ENCODE measurements around the gene FKBP15. TPM values are rescaled to one million over a fixed set of nuclear protein-coding genes. Genes with fewer than 3 reads are reported as not detected.

FKBP15 gene
- total and polyA plus RNA-seq, 2 of the 8 experiments (the other 6 are each of a cell fraction or from before 2014, with no cell fraction given): 9.9 to 13.8 TPM

DNA sequence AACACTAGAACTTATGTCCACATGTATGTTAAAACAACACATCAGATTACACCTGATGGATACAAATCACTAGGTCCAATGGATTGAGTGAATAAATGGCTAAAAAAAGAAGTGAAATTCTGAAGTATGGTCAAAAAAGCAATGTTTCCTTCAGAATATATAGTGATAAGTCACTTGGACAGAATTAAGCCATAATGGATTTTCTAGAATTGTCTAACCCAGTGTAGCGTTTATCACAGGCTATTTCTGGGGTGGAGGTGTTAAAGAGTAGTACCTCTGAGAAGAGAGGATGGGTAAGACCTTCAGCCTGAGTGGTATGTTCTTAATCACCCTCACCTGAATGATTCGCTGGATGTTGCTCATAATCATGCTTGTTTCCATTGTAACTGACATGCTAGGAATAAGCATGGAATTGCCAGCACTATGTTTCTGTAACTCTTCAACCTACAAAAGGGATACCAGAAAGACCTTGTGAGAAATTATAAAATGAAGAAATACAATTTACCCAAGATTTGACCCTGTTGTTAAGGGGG, 37.1 kb downstream of the FKBP15 start:
- POLR2A ChIA-PET (ENCODE audit: partially characterized antibody): no interaction called here
- Histone ChIP-seq H4K5ac (ENCODE audit: insufficient read length, low read depth, low read length) (no peak overlapping the region), H3K79me1 (ENCODE audit: low read depth, low read length) (no peaks in the 10 kb centered on the region), H3K79me2 (ENCODE audit: control insufficient read depth in 1 of 2, insufficient read depth in 2 of 2, low read length in 2 of 2) (no peaks in the 10 kb centered on the region), H2AK5ac (ENCODE audit: low read depth, low read length) (no peak overlapping the region), H2BK15ac (ENCODE audit: low read length) (no peak overlapping the region), H2BK12ac (ENCODE audit: low read depth, low read length) (no peak overlapping the region), H4K8ac (ENCODE audit: extremely low read depth, insufficient read depth, low read length) (no peak overlapping the region), H2AFZ (ENCODE audit: low read length) (no peak overlapping the region), H3K27ac (ENCODE audit: low read depth, low read length) (no peak overlapping the region), H2BK120ac (replicated peaks; ENCODE audit: low read depth, low read length) (no peak overlapping the region), H3K9ac (replicated peaks in 1 of 4; ENCODE audit: extremely low read depth in 1 of 4, low read depth in 3 of 4, low read length in 3 of 4) (no peak overlapping the region), H3K4ac (replicated peaks; ENCODE audit: insufficient read length, low read depth, low read length) (no peak overlapping the region), H4K20me1 (replicated peaks in 1 of 2; ENCODE audit: control insufficient read depth in 1 of 2, insufficient read depth in 2 of 2, low read length in 2 of 2) (no peaks in the 10 kb centered on the region), H3K23me2 (ENCODE audit: low read depth, low read length) (no peaks in the 10 kb centered on the region), H3K4me3 (ENCODE audit: extremely low read depth in 1 of 4, insufficient read depth in 2 of 4, low read depth in 3 of 4, low read length in 4 of 4) (no peak overlapping the region), H4K91ac (replicated peaks; ENCODE audit: insufficient read length, low read length) (no peak overlapping the region), H3K27me3 (replicated peaks in 1 of 4; ENCODE audit: control insufficient read depth in 3 of 4, extremely low read depth in 1 of 4, insufficient read depth in 3 of 4, low read length in 3 of 4) (no peaks in the 10 kb centered on the region), H3K18ac (ENCODE audit: extremely low read depth, low read length) (no peak overlapping the region), H3K14ac (ENCODE audit: insufficient read length) (no peak overlapping the region), H2BK5ac (ENCODE audit: low read depth, low read length) (no peak overlapping the region), H3K23ac (ENCODE audit: insufficient read length) (no peak overlapping the region), H3K9me3 (ENCODE audit: insufficient read depth in 2 of 2, low read depth in 1 of 2, low read length in 1 of 2) (no peaks in the 10 kb centered on the region), H2BK20ac (ENCODE audit: low read length) (no peak overlapping the region), H3K36me3 (ENCODE audit: control insufficient read depth in 2 of 4, insufficient read depth in 4 of 4, low read length in 3 of 4) (peaks cover 0 to 63% (median 33%) of the 10 kb centered on the region in 4 experiments; a peak in 7 of 8 replicates), H3K4me2 (ENCODE audit: insufficient read depth in 1 of 2, low read depth in 2 of 2, low read length in 2 of 2) (no peak overlapping the region), H3K56ac (replicated peaks; ENCODE audit: insufficient read length, low read depth, low read length) (no peak overlapping the region), H3K4me1 (replicated peaks in 1 of 4; ENCODE audit: control insufficient read depth in 3 of 4, insufficient read depth in 4 of 4, low read length in 3 of 4) (no peaks in the 10 kb centered on the region)
- FAIRE-seq (no peak), DNase-seq (ENCODE audit: low read depth in 1 of 2, low spot score in 2 of 2) (no peak)
- CTCF ChIA-PET (ENCODE audit: partially characterized antibody): no interaction called here
- 88% methylated on average over 2 of the region's 2 CpGs; no CpG with 5 or more reads in 1 of the 2 experiments for WGBS, 2 experiments (ENCODE audit: extremely low coverage in 1 of 2, insufficient coverage in 1 of 2, insufficient read length in 1 of 2, insufficient replicate concordance in 2 of 2, low coverage in 1 of 2, low lambda C conversion rate in 2 of 2, missing lambda C conversion rate in 1 of 2)
- TF ChIP-seq PHF8 (conservative IDR thresholded peaks at IDR 0.05; ENCODE audit: low read depth, low read length): no peak
- no peak for TF ChIP-seq NANOG (IDR thresholded peaks at IDR 0.05; ENCODE audit: insufficient read depth, low read depth, low read length, poor library complexity, severe bottlenecking)
- TF ChIP-seq HDAC6 (IDR thresholded peaks at IDR 0.05; ENCODE audit: low read depth, low read length): no peak
- TF ChIP-seq SP4 (IDR thresholded peaks at IDR 0.05; ENCODE audit: low read length): no peak
- no peak for TF ChIP-seq KDM1A (IDR thresholded peaks at IDR 0.05; ENCODE audit: borderline replicate concordance, low read length)
- TF ChIP-seq, protein P1, sequence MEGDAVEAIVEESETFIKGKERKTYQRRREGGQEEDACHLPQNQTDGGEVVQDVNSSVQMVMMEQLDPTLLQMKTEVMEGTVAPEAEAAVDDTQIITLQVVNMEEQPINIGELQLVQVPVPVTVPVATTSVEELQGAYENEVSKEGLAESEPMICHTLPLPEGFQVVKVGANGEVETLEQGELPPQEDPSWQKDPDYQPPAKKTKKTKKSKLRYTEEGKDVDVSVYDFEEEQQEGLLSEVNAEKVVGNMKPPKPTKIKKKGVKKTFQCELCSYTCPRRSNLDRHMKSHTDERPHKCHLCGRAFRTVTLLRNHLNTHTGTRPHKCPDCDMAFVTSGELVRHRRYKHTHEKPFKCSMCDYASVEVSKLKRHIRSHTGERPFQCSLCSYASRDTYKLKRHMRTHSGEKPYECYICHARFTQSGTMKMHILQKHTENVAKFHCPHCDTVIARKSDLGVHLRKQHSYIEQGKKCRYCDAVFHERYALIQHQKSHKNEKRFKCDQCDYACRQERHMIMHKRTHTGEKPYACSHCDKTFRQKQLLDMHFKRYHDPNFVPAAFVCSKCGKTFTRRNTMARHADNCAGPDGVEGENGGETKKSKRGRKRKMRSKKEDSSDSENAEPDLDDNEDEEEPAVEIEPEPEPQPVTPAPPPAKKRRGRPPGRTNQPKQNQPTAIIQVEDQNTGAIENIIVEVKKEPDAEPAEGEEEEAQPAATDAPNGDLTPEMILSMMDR (IDR thresholded peaks at IDR 0.05; ENCODE audit: control extremely low read depth in 1 of 3, insufficient read depth in 1 of 3, low read depth in 1 of 3, low read length in 3 of 3): no peak
- no peak for TF ChIP-seq ASH2L (IDR thresholded peaks at IDR 0.05; ENCODE audit: low read length)

Data from H1 (cell line).